HG03025 (cell line): ENCODE measurements around the gene SH3BP1.
"Not testable (repeated sequence)": the region's sequence is repeated elsewhere in the genome, so short reads cannot be mapped to it uniquely, and the experiment has no call there.

Experiments
- ATAC-seq: cut with Tn5 transposase; IDR thresholded peaks from one replicate; pipeline ENCODE4 v1.9.1; 2021; ENCODE audit warnings: mild to moderate bottlenecking, moderate library complexity; ENCODE audit not compliant: unreplicated experiment, low FRiP score

The SH3BP1 gene

DNA sequence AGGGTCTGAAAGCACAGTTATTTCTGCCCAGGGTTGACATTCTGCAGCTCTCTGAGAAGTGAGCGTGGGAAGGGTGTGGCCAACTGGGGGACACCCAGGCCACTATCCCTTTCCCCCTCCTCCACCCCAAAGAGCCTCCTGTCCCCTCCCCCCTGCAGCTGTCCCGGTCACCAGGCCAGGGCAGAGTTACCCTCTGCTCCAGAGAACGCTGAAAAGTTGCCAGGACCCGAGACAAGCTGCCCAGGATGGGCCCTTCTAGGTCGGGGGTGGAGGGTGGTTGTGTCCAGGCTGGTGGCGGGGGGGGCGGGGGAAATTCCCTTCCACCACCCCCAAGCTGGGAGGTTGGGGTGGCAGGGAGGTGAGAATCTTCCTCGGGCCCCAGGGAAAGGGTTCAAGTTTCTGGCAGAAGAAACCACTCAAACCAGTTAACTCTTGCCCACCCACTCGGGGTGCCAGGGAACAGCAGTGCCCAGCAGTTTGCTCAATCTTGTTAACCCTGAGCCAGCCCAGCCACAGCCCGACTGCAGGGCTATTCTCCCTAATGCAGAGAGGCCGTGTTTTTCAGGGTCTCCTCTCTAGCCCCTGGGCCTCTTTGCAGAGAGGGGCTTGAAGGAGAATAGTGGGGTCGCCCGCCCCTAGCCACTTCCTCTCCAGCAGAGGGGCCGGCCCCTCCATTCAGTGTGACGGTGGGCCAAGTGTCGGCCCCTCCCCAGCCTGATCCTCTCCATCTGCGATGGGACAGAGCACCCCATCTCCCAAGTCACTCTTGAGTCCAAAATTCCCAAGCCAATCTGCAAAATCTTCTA lies 36.7 kb downstream of the SH3BP1 start:
- no peak for ATAC-seq

DNA sequence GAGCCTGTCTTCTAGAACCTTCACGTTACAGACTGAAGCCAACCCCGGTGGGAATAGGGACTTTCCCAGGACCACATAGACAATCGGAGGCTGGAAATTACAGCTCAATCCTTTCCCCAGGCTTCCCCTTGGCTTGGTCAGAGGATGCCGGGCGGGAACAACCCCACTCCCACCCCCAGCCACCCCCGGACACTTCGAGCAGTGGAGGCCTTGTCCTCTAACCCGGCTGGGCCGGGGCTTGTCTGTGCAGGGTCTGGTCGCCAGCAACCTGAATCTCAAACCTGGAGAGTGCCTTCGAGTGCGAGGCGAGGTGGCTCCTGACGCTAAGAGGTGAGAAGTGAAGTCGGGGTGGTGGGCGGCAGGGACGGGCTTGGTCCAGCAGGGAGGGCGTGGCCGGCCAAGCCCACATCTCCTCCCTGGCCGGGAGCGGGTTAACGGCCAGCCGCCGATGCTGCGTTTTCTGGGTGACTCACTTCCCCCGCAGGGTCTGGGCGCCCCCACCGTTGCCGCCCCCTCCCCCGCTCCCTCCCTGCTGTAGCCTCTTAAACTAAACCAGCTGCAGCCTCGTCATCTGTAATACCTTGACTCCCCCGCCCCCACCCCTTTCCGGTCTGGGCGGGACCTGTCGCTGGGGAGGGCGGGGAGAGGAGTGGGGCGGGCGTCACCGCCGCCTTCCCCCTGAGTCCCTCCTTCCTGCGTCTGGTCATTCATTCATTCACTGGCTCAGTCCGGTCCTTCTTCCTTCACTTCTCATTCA lies 37.4 kb downstream of the SH3BP1 start:
- ATAC-seq, result no peak

- no peak for ATAC-seq
Observed at GRCh38 chr22:37677493-37677974, 38.1 kb downstream of the SH3BP1 start.

DNA sequence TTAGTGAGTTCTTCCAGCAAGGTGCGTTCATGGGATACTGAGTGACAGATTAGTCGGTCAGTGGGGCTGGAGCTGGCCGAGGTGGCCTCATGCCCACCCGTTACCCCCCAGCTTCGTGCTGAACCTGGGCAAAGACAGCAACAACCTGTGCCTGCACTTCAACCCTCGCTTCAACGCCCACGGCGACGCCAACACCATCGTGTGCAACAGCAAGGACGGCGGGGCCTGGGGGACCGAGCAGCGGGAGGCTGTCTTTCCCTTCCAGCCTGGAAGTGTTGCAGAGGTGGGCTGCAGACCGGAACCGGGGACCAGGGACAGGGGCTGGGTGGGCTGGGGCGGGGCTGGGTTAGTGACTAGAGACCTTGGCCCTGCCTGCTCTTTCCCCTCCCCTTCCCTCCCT lies 38.9 kb downstream of the SH3BP1 start:
- no peak for ATAC-seq

DNA sequence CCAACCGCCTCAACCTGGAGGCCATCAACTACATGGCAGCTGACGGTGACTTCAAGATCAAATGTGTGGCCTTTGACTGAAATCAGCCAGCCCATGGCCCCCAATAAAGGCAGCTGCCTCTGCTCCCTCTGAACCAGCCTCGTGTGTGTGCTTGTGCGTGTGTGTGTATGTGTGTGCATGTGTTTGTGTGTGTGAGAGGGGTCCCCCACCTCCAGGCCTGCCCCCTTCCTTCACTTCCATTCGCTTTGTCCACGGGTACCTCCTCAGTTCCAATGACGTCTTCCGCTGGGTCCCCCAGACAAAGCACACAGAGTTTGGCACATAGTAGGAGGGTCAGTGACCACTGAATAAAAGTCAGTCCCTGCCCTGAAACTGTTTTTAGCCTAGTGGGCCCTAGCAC lies 40.2 kb downstream of the SH3BP1 start:
- no peak for ATAC-seq

GRCh38 chr22:37680191-37680851 lies 40.9 kb downstream of the SH3BP1 start:
- no peak for ATAC-seq

DNA sequence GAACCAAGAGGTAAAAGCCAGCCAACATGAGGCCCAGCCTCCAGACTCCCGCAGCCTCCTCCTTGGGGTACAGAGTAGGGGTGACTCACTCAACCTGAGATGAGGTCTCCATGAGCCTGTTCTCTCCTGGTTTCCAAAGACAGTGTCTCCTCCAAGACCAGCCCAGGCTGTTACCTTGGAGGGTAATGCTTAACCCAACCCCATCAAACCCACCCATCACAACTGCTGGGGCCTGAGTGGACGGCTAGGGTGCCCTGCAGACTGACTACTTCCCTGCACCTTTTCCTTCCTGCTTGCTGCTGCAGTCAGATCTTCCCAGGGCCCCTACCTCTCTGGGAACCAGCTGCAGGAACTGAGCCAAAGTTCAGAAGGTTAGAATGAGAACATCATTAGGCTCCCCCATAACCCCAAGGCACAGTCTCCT lies 41.5 kb downstream of the SH3BP1 start:
- ATAC-seq, result no peak

DNA sequence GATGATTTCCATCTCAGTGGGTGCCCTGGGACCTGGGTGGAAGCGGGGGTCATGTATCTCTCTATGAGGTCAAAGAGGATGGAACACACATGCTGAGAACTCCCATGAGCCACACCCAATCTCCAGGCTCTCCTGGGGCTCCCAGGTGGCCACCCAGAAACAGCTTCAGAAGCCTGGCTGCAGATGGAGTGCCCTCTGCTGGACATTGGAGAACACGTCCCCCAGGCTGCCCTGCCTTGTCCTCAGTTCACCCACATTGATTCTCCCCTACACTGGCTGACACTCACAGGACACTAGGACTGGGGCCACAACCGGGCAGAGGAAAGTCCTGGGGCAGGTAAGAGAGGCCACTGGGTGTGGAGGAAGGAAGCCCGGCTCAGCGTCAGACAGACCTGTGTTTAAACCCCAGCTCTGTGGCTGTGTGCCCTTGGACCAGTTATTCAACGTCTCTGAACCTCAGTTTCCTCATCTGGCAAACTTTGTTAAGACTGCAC lies 42.1 kb downstream of the SH3BP1 start:
- no peak for ATAC-seq

- no peak for ATAC-seq
Observed at GRCh38 chr22:37684803-37685615, 45.5 kb downstream of the SH3BP1 start.

DNA sequence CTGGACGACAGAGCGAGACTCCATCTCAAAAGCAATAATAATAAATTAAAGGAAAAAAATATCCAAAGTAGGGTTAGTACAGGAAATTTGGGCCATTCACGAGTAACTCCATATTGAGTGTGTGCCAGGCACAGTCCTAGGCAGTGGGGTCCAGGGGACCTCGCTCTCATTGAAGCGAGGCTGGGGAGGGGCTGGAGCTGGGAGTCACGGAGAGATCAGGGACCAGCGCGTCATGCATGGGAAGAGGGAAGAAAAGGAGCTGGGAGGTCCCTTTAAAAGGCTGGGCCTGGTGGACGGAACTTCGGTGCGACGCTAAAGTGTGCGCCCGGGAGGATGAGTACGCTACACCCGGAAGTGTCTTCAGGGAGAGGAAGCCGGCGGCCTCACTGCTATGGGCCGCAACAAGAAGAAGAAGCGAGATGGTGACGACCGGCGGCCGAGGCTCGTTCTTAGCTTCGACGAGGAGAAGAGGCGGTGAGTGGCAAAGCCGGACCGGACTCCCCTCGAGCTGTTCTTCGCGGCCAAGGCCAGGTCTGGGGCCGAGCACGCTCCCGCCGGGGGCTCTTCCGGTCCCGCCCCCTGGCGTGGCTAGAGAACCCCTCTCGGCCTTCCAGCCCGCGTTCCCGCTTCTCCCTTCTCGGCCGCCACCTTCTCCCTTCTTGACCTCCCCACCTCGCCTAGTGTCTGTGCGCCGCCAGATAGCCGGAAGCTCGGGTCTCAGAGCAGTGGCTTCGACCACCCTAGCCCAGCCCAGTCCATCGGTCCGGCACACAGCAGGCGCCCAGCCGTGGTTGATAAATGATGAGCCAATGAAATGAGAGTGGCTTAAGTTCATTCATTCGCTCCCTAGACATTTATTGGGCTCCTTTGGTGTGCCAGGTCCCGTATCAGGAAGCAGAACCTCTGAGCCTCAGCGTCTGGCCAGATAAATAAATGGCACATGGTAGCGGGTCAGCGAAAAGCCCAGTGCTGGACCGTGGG lies 46.8 kb downstream of the SH3BP1 start, which contains the start of gene NOL12:
TSS of gene NOL12 (plus strand) at position 342 of the 981 bp plus-strand sequence. CDS start at position 392, 50 bp downstream.
- ATAC-seq, result no peak

GRCh38 chr22:37690407-37690806 lies 50.9 kb downstream of the SH3BP1 start:
- no peak for ATAC-seq

GRCh38 chr22:37690901-37691504 lies 51.5 kb downstream of the SH3BP1 start:
- no peak for ATAC-seq

DNA sequence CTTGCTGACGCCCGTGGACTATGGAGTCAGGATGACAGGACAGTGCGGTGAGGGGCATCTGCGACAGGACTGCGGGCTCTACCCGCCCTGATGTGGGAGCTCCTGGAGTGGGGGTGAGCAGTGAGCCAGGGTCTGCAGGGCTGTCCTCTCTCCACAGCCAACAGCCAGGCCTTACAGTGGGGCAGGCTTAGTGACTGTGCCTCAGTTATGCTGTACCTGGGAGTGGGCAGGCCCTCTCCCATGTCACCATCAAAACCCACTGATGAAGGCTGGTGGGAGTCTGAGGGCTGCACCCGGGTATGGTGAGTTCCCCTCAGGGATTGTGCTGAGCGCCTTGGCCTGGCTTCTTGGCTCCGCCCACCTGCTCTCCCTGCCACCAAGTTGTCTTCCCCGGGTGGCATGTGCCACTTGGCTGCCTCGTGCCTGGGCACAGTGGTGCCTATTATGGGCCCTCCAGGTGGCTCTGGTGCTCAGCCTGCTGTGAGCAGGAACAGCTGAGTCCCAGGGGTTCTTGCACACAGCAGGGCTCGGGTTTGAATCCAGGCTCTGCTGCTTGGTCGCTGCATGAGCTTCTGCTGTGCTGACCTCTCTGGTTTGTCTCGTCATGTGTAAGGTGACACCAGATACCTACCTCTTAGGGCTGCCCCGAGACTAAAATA lies 53.3 kb downstream of the SH3BP1 start:
- ATAC-seq, result no peak

- not testable (repeated sequence) for ATAC-seq
Observed at GRCh38 chr22:37694131-37694530, 54.7 kb downstream of the SH3BP1 start.

- not testable (repeated sequence) for ATAC-seq
Observed at GRCh38 chr22:37696260-37696656, 56.8 kb downstream of the SH3BP1 start.

DNA sequence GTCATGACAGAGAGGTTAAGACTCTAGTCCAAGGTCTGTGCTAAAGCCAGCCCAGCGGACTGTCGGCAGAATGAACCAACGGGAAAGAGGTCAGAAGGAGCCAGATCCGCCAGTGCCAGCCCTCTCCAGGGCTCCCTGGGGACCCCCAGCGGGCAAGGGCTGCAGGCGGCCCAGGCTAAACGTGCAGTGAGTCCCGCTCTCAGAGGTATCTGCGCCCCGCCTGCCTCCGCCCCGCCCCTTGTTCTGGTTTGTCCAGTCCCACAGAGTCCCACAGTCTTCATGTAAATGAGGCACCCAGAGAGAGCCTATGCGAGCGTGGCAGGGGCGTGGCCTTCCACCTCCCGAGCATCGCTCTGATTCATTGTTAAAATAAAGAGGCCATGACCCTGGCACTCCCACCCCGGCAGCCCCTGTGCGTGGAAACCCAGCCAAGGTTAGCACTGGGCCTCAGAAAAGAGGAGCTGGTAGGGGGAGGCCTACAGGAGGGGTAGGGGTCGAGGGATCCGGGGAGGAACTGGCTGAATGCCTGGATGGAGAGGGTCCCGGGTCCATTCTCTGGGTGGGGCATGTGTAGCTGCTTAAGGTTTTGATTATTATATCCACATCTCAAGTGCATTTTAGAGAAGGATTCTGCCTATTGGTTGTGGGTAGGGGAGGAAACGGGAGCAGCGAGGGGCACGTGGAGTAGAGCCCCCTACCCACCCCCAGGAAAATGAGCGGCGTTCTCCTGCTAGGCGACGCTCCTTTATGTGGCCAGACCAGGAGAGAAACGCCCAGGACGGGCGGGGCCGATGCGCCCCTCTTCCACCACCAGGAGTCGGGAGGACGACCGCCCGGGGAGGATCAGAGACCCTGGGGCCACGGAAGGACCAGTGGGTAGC lies 57.4 kb downstream of the SH3BP1 start, which contains the start of gene TRIOBP:
TSS of gene TRIOBP (plus strand) at position 392 of the 881 bp plus-strand sequence. CDS start 4,318 bp downstream, outside the sequence.
- ATAC-seq, result peak; percentile 47

GRCh38 chr22:37697538-37697835 lies 58.0 kb downstream of the SH3BP1 start:
- ATAC-seq, result no peak
